Measurements from ENCODE around the gene AK1.

Gene AK1

DNA sequence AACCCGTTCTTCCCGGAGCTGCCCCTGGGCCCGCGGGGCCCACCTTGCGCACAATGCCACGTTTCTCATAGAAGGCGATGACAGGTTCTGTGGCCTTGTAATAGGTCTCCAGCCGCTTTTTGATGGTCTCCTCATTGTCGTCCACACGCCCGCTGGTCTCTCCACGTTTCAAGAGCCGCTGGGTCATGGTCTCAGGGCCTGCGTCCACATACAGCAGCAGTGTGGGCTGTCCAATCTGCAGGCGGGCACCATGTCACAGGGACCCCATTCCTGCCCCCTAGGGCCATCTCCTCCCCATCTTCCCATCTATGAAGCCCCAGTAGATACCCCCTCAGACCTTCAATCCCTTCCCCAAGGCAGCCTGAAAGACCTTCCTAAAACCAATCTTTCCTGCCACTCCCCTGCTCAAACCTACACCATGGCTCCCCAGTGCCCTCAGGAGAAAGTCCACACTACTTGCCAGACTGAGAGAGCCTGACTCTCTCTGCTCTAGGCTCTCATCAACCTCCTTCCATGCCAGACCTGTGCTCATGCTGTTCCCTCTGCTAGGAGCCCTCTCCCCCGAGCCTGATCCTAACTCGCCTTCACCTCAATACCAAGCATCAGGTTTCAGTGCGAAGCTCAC lies 9.1 kb downstream of the AK1 start:
- no peak for DNase-seq (ENCODE audit: low read depth)

DNA sequence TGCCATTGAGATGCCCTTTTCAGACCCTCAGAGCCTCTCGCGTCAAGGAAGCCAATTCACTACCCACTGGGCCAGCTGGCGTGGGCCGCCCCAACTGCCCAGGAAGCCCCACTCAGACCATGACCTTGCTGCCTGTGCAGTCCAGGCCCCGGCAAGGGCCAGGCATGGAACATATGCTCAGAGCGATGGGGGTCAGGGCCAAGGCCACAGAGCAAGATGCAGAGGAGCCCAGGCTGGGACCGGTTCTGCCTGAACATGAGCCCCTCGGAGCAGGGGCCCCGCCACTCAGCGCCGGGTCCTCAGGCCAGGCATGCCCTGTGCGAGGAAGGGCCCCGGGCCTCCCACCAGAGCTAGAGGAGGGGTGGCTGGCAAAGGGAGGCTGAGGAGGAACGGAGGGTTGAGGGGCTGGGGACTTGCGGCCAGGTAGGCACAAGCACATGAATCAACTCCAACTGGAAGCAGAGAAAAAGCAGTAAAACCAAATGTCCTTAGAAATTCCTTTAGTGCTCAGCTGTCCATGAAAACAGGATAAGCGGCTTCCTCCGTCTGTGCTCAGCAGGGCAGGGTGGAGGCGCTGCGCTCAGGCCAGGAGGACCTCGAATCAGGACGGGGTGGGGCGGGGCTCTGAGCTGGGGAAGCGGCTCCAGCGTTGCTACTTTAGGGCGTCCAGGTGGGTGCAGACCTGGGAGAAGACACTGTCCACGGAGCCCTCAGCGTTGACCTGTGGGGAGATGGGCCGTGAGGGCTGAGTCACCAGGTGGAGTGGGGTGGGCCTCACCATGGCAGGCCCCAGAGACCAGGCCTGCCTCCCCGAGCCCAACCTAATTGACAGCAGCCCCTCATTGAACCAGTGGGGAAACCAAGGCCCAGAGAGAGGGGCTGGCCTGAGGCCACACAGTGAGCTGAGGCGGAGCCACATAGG lies 9.9 kb downstream of the AK1 start:
- no peak for DNase-seq (ENCODE audit: low read depth)

DNA sequence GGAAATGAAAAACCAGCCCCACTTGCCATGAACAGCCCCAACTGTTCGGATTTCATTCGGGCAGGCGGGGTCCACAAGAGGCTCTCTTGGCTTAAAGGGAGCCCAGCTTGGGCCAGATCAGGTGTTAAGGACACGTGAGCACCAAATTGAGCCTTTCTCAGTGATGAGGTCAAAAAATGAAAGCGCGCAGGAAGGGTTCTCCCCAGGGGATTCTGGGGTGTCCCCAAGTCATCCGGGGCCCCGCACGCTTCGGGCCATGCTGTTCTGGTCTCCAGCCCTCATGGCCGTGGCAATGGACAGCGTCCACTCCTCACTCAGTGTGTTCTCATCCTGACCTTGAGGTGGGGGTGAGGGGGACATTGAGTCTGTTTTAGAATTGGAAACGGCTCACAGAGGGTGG lies 10.9 kb downstream of the AK1 start:
- no peak for DNase-seq (ENCODE audit: low read depth)

DNA sequence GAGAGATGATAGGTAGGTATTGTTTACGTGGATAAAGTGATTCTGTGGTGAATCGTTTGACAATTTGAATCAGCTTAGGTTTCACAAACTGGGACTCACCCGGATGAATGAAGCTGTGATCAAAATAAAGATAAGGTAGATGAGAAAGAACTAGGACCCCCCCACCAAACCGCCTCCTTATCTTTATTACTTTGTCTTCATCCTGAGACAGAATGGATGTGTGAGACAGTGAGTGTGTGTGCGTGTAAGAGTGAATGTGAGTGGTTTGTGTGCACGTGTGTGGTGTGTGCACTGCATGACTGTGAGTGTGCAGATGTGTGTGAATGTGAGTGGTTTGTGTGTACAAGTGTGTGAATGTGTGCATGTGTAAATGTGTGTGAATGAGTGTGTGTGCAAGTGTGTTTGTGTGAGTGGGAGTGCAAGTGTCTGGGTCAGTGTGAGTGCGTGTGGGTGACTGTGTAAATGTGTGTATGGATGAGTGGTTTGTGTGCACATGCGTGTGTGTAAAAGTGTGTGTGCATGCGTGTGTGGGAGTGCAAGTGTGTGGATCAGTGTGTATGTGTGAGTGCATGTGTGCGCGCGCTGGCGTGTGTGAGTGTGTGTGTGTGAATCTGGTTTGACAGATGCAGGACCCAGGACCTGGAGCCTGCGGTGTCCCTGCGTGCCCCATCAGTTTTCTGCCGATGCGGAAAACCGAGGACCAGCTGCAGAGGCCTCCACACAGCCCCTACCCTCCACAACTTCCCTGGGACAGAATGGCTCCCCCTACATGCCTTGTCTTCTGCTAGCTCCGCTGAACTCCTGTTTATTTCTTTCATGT lies 11.6 kb downstream of the AK1 start:
- no peak for DNase-seq (ENCODE audit: low read depth)

DNA sequence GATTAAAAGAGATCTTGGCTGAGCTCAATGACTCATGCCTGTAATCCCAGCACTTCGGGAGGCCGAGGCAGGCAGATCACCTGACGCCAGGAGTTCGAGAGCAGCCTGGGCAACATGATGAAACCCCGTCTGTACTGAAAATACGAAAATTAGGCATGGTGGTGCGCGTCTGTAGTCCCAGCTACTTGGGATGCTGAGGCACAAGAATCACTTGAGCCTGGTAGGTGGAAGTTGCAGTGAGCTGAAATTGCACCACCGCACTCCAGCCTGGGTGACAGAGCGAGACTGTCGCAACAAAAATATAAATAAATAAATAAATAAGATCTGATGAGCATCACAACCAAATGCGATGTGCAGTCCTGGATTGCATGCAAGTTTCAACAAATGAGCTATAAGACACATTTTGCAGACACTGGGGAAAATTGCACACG lies 14.3 kb downstream of the AK1 start:
- DNase-seq (ENCODE audit: low read depth), result no peak

DNA sequence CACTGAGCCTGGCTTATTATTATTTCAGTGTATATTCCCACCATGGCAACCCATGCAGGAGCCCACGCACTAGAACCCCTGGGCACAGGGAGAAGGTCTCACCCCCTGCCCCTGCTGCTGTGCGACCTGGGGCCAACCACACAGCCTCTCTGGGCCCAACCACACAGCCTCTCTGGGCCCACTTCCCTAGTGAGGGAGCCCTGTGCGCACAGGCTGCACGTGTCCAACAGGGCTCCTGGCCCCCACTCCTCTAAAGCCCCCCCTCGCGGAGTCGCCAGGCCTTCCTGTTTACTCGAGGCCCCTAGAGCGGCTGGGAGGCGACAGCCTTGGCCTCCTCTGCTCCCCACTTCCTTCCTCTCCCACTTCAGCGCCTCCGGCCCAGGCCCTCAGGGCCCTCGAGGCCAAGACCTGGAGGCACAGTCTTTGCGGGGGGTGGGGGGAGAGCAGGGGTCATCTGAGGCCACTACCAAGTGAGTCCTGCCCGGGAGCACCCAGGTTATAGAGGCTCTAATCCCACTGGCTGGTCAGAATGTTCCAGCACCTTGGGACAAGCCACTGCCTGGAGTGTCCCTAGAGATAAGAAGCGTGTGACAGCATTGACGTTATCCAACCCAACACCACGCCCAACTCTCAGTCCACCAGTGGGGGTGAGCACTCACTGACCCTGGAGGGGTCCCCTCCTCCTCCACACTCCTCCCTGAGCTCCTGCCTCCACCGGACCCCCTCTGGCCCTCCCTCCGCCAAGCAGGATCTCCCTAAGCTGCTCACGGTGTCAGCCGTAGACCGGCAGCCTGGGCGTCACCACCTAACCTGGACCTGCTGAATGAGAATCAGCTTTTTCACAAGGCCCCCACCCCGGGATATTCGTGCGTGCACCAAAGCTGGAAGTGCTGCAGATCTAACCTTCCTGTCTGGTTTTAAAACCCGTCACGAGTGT lies 15.1 kb downstream of the AK1 start:
- DNase-seq (ENCODE audit: low read depth), result no peak

DNA sequence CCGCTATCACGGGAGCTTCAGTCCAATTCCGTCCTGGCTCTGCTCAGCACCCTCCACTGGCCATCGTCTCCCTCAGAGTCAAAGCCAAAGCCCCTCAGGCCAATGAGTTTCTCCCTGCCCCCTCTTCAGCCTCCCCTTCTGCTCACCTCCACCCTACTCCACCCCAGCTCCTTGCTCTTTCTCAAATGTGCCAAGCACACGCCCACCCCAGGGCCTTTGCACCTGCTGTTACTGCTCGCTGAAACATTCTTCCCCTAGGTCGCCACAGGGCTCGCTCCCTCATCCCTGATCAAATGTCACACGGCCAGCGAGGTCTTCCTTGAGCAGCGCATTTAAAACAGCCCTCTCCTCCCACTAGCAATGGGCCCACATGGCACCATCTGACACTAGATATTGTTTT lies 16.7 kb downstream of the AK1 start:
- no peak for DNase-seq (ENCODE audit: low read depth)

DNA sequence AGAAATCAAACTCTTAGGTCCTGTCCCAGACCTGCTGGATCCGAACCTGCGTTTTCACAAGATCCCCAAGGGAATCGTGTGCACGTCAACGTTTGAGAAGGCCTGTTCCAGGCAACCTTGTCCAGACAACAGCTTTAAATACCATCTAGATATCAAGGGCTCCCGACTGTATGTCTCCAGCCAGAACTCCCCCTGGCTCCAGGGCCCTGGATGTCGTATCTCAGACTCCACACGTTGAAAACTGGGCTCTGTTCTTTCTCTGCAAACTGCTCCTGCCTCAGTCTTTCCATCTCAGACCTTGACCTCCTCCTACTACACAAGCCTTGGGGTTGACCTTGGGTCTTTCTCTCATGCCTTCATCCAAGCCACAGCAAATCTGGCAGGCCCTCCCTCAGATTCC lies 17.2 kb downstream of the AK1 start:
- no peak for DNase-seq (ENCODE audit: low read depth)

DNA sequence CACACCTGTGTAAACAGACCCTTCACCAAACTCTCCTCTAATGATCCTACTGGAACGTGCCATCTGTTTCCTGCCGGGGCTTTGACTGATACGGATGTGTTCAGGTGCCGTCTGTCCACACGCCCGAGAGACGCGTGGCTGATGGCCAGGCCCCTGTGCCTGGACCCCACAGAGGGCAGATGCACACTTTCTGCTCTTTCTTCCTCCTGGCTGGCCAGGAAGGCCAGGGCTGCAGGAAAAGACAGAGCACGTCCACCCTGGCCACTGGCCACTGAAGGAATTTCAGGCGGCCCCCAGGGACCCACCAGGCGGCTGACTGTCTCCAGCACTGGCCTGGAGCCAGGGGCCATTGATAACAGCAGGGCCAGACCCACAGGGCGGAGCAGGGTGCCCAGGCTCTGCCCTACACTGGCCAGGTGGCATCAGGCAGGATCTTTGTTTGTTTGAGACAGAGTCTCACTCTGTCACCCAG lies 19.4 kb downstream of the AK1 start:
- no peak for DNase-seq (ENCODE audit: low read depth)

DNA sequence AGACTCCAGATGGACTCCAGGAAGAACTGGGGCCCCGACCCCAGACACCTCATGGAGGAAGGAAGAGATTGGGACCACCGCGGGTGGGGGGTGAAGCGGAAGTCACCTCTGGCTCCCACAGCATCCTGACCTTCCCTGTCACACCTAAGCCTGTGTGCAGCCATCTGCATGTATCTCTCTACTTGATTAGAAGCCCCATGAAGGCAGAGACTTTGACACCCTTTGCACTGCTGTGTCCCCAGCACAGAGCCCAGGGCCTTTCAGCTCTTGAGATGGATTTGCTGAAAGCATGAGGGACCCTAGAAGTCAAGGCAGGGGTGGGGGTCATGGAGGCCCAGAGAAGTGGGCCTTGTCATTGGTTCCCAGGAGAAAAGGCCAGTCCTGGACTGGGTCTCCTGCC lies 20.2 kb downstream of the AK1 start:
- no peak for DNase-seq (ENCODE audit: low read depth)

DNA sequence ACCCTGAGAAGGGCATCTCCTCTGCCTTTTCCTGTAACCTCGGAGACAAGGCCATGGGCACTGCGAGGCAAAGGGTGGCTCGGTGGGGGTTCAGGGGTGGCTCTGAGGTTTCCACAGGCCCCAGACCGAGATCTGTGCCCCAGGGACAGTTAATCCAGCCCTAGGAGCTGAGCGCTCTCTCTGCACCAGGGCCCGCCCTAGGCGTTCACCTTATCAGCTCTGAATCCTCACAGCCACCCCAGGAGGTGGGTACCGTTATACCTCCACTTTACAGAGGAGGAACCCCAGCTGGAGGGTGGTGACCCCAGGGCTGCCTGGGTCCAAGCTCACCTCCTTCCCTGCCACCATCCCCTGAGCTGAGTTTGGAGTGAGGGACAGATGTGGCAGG lies 20.8 kb downstream of the AK1 start:
- no peak for DNase-seq (ENCODE audit: low read depth)

DNA sequence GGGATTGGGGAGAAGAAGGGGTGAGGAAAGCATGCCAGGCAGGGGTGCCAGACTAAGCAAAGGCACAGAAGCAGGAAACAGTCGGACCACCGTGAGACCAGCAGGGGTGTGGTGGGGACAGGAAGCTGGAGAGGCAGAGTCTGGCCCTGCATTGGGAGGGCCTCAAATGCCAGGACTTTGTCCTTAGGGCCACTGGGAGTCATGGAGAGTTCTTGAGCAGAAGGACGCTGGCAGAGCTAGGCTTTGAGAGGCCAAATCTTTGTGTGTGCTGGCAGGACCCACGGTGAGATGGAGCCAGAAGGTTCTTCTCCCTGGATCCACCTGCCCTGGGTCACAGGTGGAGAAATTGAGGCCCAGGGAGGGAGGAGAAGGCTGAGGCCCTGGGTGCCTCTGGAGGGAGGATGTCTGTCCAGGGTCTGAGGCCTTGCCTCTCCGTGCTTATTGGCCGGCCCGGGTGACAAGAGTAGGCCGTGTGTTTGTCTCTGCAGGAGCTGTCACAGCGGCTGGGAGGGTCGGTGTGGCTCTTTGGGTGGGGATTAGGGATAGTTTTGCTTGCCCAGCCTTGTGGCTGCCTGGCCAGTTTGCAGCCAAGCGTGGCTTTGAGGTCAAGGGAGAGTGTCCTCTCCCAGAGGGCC lies 21.3 kb downstream of the AK1 start:
- DNase-seq (ENCODE audit: low read depth), result no peak

DNA sequence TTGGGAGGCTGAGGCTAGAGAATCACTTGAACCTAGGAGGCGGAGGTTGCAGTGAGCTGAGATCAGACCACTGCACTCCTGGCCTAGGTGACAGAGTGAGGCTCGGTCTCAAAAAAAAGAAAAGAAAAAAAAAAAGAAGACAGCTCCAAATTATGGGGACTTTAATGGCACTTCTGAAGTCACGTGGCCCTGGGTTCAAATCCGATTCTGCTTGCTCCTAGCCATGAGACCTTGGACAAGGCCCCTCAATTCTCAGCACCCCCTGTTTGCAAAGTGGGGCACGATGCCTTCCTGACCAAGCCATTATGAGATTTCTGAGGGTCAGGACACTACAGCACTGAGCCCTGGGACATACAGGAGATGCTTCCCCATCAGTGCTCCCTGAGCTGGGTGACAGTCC lies 22.0 kb downstream of the AK1 start:
- no peak for DNase-seq (ENCODE audit: low read depth)

DNA sequence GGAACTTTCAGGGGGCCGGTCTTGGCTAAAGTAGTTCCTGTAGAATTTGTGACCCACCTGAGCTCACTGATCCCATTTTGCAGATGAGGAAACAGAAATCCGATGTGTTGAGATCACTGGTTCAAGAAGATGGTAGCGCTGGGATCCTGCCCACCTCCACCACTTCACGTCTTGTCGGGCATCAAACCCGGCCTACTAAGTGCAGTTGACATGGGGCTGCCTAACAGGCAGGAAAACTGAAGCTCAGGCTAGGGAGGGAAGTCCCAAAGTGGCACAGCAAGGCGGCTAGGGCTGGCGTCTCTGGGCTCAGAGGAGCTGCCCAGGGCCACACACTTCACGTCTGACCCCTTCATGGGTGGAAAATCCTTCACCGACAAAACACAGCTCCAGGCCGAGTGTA lies 22.5 kb downstream of the AK1 start:
- no peak for DNase-seq (ENCODE audit: low read depth)

DNA sequence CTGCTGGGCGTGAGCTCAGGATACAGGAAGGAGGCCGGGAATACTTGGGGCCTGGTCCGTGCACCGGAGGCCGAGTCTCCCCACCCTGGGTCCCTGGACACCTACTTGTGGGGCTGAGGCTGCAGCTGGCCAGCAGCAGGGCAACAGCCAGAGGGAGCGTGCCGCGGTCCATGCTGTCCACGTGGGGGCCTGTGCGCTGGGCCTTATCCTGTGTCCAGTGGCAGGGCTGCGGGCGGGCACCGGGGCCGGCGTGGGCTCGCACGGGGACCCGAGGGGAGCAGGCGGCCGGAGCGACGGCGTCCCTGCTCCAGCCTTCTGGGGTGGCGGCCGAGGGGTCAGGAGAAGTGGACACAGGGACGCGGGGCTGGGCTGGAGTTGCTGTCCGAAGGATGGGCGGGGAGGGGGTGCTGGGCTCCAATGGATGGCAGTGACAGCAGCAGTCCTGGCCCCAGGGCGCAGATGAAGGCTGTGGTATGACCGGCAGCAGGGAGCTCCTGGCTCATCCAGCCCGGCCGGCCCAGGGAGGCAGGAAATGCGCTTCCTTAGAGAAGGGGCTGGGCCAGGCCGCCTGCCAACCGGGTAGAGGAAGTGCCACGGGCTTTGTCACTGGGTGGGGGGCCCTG lies 23.2 kb downstream of the AK1 start, which contains the start of gene ENG:
ENG (minus strand) TSS at position 475 of the 623 bp plus-strand sequence; CDS start at position 172, 303 bp downstream.
- no peak for DNase-seq (ENCODE audit: low read depth)

DNA sequence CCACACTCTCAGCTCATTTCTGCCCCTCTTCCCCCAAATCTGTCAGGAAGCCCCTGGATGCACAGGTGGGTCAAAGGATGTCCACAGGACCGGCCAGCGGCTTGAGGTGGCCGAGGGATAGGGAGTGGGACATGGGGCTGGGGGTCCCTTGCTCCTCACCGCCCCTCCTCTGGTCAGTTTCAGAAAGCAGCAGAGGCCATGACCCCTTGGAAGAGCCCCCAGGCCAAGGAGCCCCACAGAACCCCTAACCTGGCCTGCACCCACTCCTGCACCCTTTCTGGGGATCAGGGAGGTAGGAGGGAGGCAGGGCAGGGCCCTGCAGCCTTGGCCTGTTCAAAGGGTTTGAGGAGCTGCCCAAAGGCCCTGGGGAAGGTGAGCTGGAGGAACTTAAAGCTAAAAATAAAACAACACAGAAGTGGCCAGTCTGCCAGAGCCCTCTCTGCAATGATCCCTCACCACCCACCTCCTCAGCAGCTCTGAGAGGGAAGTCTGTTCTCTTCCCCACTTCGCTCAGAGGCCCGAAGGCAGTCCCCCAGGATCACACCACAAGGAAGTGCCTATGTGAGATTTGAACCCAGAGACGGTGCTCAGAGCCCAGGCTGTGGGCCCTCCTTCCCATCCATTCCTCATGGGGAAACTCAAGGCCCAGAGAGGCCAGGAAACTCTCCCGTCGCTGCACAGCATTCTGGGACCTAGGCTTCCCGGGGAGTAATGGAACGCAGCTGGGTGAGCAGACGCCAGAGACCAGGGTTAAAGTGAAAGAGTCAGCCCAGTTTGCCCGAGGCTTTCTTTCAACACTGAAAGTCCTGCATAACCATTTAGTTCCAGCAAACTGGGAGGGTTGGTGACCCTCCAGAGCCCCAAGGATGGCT lies 23.9 kb downstream of the AK1 start:
- no peak for DNase-seq (ENCODE audit: low read depth)

DNA sequence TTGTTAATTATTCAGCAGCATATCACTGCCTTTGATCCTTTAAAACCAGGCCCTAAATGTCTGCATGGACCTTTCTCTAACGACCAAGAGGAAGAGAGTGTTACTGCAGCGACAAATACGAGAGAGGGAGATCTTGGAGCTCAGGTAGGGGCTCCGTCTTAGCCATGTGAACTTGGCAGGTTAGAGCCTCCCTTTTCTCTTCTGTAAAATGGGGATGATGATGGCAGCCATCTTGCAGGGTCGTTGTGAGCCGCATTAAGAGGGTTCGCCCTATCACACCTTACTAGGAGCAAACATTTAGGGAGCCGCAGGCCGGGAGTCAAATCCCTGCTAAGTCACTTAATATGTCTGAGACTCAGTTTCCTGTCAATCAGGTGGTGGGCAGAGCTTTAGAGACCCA lies 24.6 kb downstream of the AK1 start:
- DNase-seq (ENCODE audit: low read depth), result no peak

DNA sequence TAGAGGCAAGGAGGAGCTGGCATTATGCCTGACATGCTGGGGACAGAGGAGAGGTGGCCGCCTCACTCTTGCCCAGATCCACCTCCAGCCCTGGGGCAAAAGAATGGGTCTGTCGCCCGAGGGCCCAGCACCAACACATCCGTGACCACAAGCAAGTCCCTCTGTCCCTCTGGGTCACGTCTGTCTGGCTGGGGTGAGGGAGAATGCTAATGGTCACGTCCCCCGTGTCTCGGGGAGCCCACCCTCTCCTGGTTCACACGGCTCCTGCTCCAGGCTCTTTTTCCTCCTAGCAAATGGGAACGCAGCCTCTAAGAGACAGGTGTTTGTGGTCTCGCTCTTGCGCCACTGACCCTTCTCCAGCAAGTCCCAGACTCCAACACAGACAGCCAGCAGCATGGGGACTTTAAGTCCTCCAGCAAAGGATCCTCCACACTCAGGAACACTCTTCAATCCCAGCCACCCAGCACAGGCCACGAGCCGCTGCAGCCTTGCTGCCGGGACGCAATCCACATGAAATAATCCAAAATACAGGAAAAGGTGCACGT lies 27.1 kb downstream of the AK1 start:
- DNase-seq (ENCODE audit: low read depth), result no peak
